Measurements from ENCODE around the gene CHRNA3. TPM values are rescaled to one million over a fixed set of nuclear protein-coding genes. Genes with fewer than 3 reads are reported as not detected.

The CHRNA3 gene
- total RNA-seq (22.0 TPM), polyA plus RNA-seq (48.3 TPM)
- long read RNA-seq, donor 1, partial matches to known transcripts: 0 of 1 reads
- long read RNA-seq, donor 1, other reads (novel, unspliced or antisense): 0 of 1 reads
- long read RNA-seq, donor 2: 0 reads
- long read RNA-seq, donor 3, transcript CHRNA3-201 (6 exons, 3,202 nt): major isoform, 13 of 21 reads
- long read RNA-seq, donor 3, partial matches to known transcripts: 7 of 21 reads
- long read RNA-seq, donor 3, other reads (novel, unspliced or antisense): 0 of 21 reads
- long read RNA-seq, donor 4, partial matches to known transcripts: 0 of 2 reads
- long read RNA-seq, donor 4, other reads (novel, unspliced or antisense): 0 of 2 reads
- long read RNA-seq, donor 5, partial matches to known transcripts: 6 of 10 reads
- long read RNA-seq, donor 5, other reads (novel, unspliced or antisense): 0 of 10 reads
- long read RNA-seq, donor 6, transcript CHRNA3-201 (6 exons, 3,202 nt): major isoform, 5 of 6 reads
- long read RNA-seq, donor 6, partial matches to known transcripts: 0 of 6 reads
- long read RNA-seq, donor 6, other reads (novel, unspliced or antisense): 0 of 6 reads
- long read RNA-seq, donor 7, transcript CHRNA3-201 (6 exons, 3,202 nt): major isoform, 13 of 13 reads
- long read RNA-seq, donor 7, partial matches to known transcripts: 0 of 13 reads
- long read RNA-seq, donor 7, other reads (novel, unspliced or antisense): 0 of 13 reads
- long read RNA-seq, donor 8, partial matches to known transcripts: 0 of 4 reads
- long read RNA-seq, donor 8, other reads (novel, unspliced or antisense): 0 of 4 reads
- long read RNA-seq, donor 9, transcript CHRNA3-201 (6 exons, 3,202 nt): major isoform, 7 of 7 reads
- long read RNA-seq, donor 9, partial matches to known transcripts: 0 of 7 reads
- long read RNA-seq, donor 9, other reads (novel, unspliced or antisense): 0 of 7 reads
- long read RNA-seq, donor 10, transcript CHRNA3-201 (6 exons, 3,202 nt): major isoform, 7 of 10 reads
- long read RNA-seq, donor 10, partial matches to known transcripts: 0 of 10 reads
- long read RNA-seq, donor 10, other reads (novel, unspliced or antisense): 0 of 10 reads

DNA sequence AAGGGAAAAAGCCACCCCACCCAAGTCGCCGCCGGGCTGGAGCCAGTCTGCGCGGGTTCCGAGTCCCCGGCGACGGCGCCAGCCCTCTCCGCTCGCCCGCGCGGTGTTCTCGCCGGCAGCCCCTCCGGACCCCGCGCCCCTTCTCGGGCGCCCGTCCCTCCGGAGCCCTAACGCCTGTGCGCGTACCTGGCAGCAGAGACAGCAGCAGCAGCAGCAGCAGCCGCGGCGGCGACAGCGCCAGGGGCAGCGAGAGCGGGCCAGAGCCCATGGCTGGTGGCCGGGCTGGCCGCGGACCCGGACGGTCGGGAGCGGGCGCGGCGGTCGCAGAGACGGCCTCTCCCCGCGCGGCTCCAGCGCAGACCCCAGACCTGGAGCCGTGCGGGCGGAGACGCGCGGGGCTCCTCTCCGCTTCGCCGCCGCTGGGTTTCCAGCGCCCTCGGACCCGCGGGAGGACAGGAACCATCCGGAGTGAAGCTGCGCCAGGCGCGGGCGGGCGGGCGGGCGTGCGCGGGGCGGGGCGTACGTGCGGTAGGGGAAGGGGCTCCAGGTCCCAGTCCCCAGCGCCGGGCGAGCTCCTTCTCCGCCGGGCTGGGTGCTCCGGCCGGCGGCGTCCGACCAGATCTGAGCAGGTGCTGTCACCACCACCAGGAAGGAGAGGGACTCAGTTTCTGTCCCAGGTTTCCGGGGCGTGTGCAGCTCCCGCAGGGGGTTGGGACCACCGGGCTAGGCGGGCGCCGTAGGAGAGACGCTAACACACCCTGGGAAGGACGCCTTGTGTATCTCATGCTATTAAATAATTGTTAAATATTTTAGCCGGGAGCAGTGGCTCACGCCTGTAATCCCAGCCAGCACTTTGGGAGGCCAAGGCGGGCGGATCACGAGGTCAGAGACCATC lies at the start of gene CHRNA3:
Gene CHRNA3 (minus strand): TSS at position 470 of the 895 bp plus-strand sequence. CDS start 202 bp downstream, at position 268.
- H3K9me3 ChIP-seq (ENCODE audit: control insufficient read depth in 2 of 2, insufficient read depth in 1 of 2, low read length in 1 of 2): peaks cover 0 to 4% of the 10 kb centered on the region in 2 donors
- H3K27me3 ChIP-seq (ENCODE audit: control insufficient read depth in 2 of 2, insufficient read depth in 1 of 2, low read length in 1 of 2): peaks cover 0 to 32% of the 10 kb centered on the region in 2 donors
- peak in 3 of 9 donors; percentile 43 to 67 (median 47) for DNase-seq (ENCODE audit: low read depth in 6 of 9, low spot score in 9 of 9)
- H3K4me1 ChIP-seq (ENCODE audit: control insufficient read depth in 2 of 2, insufficient read depth in 2 of 2, low read length in 2 of 2): peaks cover 43 to 69% of the 10 kb centered on the region in 2 donors
- H3K27ac ChIP-seq (ENCODE audit: low read depth in 1 of 2, low read length in 1 of 2): peak within 1 kb of the TSS; percentile 80 to 92
- peaks cover 23 to 24% of the 10 kb centered on the region in 2 donors for H3K36me3 ChIP-seq (ENCODE audit: control insufficient read depth in 2 of 2, insufficient read depth in 2 of 2, low read length in 1 of 2)
- peak within 1 kb of the TSS; percentile 81 to 87 for H3K4me3 ChIP-seq (ENCODE audit: low read length in 2 of 2)
- 3% methylated on average over 102 of the region's 102 CpGs for WGBS

DNA sequence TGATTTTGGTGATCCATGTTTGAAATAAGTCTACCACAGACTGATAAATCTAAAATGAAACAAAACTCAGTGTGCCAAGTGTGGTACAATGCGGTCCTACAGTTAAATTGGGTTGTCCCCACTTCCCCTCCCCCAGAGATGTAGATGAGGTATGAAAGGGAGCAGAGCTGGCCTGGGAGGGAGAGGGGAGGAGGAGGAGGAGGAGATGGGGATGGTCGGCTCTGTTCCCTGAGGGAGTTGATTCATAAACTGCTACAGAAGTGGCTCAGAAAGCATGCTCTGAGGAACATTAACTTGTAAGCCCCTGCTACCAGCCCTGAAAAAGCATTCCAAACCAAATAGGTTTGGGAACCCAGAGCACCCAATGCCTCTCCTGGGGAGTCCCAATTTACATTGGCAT lies 48.2 kb upstream of the CHRNA3 start:
- Histone ChIP-seq H3K36me3 (ENCODE audit: control insufficient read depth in 2 of 2, insufficient read depth in 2 of 2, low read length in 1 of 2) (no peaks in the 10 kb centered on the region), H3K4me3 (ENCODE audit: low read length in 2 of 2) (no peak overlapping the region)
- 96% methylated on average over 2 of the region's 2 CpGs for WGBS

DNA sequence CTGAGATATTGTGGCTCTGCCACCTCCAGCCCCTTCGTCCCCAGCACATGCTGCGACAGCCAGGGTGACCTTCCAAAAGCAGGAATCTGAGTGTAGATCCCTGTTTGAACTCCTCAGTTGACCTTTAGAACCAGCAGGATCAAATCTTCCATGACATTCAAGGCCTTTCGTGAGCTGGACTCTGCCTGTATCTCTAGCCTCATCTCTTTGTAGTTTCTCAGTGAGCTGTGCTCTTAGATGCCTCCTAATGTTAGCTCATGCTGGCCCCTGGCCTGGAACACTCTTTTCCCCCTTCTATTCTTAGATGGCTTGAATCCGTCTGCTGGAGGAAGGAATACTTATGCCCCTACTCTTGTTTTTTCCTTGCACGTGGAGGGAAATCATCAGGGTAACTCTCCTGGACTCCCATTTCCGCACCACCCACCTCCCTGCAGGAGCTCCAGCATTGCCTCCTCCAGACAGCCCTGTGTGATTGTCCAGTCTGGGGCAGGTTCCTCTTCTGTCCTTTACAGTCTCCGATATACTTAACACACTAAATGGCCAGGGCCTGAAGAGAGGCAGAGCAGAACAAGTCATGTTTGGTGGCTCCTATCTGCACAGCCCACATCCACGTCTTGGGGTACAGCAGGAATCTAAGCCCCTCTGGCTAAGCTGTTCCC lies 46.9 kb upstream of the CHRNA3 start:
- H3K4me3 ChIP-seq (ENCODE audit: low read length in 2 of 2): no peak overlapping the region
- no peaks in the 10 kb centered on the region for H3K36me3 ChIP-seq (ENCODE audit: control insufficient read depth in 2 of 2, insufficient read depth in 2 of 2, low read length in 1 of 2)
- no peaks in the 10 kb centered on the region for H3K27me3 ChIP-seq (ENCODE audit: control insufficient read depth in 2 of 2, insufficient read depth in 1 of 2, low read length in 1 of 2)
- no peak overlapping the region for H3K27ac ChIP-seq (ENCODE audit: low read depth in 1 of 2, low read length in 1 of 2)
- no peak for DNase-seq (ENCODE audit: low read depth in 6 of 9, low spot score in 9 of 9)
- 98% methylated on average over 8 of the region's 8 CpGs for WGBS
- no peaks in the 10 kb centered on the region for H3K4me1 ChIP-seq (ENCODE audit: control insufficient read depth in 2 of 2, insufficient read depth in 2 of 2, low read length in 2 of 2)
- no peaks in the 10 kb centered on the region for H3K9me3 ChIP-seq (ENCODE audit: control insufficient read depth in 2 of 2, insufficient read depth in 1 of 2, low read length in 1 of 2)

More for the DNA sequence above, 48.2 kb upstream of the CHRNA3 start:
- Histone ChIP-seq H3K27me3 (ENCODE audit: control insufficient read depth in 2 of 2, insufficient read depth in 1 of 2, low read length in 1 of 2) (no peaks in the 10 kb centered on the region), H3K27ac (ENCODE audit: low read depth in 1 of 2, low read length in 1 of 2) (no peak overlapping the region), H3K9me3 (ENCODE audit: control insufficient read depth in 2 of 2, insufficient read depth in 1 of 2, low read length in 1 of 2) (peaks cover 0 to 6% of the 10 kb centered on the region in 2 donors), H3K4me1 (ENCODE audit: control insufficient read depth in 2 of 2, insufficient read depth in 2 of 2, low read length in 2 of 2) (no peaks in the 10 kb centered on the region)
- no peak for DNase-seq (ENCODE audit: low read depth in 6 of 9, low spot score in 9 of 9)

DNA sequence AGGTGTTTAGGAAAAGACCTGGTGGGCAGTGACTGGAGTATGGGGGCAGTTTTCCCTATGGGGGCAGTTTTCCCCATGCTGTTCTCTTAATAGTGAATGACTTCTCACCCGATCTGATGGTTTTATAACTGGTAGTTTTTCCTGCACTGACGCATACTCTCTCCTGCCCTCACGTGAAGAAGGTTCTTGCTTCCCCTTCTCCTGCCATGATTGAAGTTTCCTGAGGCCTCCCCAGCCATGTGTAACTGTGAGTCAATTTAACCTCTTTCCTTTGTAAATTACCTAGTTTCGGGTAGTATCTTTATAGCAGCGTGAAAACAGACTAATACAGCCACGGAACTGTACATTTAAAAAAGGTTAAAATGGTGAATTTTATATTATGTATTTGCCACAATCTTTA lies 45.2 kb upstream of the CHRNA3 start:
- 97% methylated on average over 6 of the region's 6 CpGs for WGBS
- Histone ChIP-seq H3K4me1 (ENCODE audit: control insufficient read depth in 2 of 2, insufficient read depth in 2 of 2, low read length in 2 of 2) (peaks cover 0 to 2% of the 10 kb centered on the region in 2 donors), H3K27ac (ENCODE audit: low read depth in 1 of 2, low read length in 1 of 2) (no peak overlapping the region), H3K4me3 (ENCODE audit: low read length in 2 of 2) (no peak overlapping the region), H3K36me3 (ENCODE audit: control insufficient read depth in 2 of 2, insufficient read depth in 2 of 2, low read length in 1 of 2) (no peaks in the 10 kb centered on the region), H3K27me3 (ENCODE audit: control insufficient read depth in 2 of 2, insufficient read depth in 1 of 2, low read length in 1 of 2) (no peaks in the 10 kb centered on the region), H3K9me3 (ENCODE audit: control insufficient read depth in 2 of 2, insufficient read depth in 1 of 2, low read length in 1 of 2) (no peaks in the 10 kb centered on the region)
- no peak for DNase-seq (ENCODE audit: low read depth in 6 of 9, low spot score in 9 of 9)

DNA sequence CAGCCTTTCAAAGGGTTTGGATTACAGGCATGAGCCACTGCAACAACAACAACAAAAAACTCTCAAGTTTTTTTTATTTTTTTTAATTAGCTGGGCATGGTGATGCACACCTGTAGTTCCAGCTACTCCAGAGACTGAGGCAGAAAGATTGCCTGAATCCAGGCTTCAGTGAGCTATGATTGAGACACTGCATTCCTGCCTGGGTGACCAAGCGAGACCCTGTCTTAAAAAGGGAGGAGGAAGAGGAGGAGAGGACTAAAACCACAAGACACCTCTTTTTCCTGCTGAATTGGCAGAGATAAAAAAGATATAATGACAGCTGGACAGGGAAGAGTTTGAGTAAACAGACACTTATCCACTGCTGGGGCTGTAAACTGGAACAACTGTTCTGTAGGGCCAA lies 42.9 kb upstream of the CHRNA3 start:
- DNase-seq (ENCODE audit: low read depth in 6 of 9, low spot score in 9 of 9): no peak
- no peaks in the 10 kb centered on the region for H3K36me3 ChIP-seq (ENCODE audit: control insufficient read depth in 2 of 2, insufficient read depth in 2 of 2, low read length in 1 of 2)
- no peaks in the 10 kb centered on the region for H3K9me3 ChIP-seq (ENCODE audit: control insufficient read depth in 2 of 2, insufficient read depth in 1 of 2, low read length in 1 of 2)
- 74% methylated on average over 1 of the region's 1 CpG for WGBS
- H3K4me3 ChIP-seq (ENCODE audit: low read length in 2 of 2): no peak overlapping the region
- peaks cover 0 to 2% of the 10 kb centered on the region in 2 donors for H3K4me1 ChIP-seq (ENCODE audit: control insufficient read depth in 2 of 2, insufficient read depth in 2 of 2, low read length in 2 of 2)
- no peak overlapping the region for H3K27ac ChIP-seq (ENCODE audit: low read depth in 1 of 2, low read length in 1 of 2)
- H3K27me3 ChIP-seq (ENCODE audit: control insufficient read depth in 2 of 2, insufficient read depth in 1 of 2, low read length in 1 of 2): no peaks in the 10 kb centered on the region

DNA sequence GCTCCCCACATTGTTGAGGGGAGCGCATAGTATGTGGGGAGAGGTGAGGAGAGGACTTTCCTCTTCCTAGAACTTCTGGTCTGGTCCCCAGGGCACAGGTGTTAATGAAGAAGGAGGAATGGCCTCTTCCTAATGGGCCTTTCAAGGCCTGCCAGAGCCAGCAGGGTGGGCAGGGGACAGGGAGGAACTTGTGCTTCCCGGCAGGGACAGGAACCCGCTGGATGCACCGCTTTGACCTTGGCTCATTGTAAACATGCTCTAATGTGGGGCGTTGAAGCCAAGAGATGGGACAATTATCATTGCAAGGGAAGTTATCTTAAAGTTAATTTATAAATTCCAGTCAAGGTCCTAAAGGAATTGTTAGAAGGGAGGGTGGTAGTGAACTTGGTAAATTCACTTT lies 41.2 kb upstream of the CHRNA3 start:
- no peak overlapping the region for H3K27ac ChIP-seq (ENCODE audit: low read depth in 1 of 2, low read length in 1 of 2)
- DNase-seq (ENCODE audit: low read depth in 6 of 9, low spot score in 9 of 9): no peak
- 96% methylated on average over 5 of the region's 5 CpGs for WGBS
- H3K4me1 ChIP-seq (ENCODE audit: control insufficient read depth in 2 of 2, insufficient read depth in 2 of 2, low read length in 2 of 2): peaks cover 0 to 4% of the 10 kb centered on the region in 2 donors
- H3K9me3 ChIP-seq (ENCODE audit: control insufficient read depth in 2 of 2, insufficient read depth in 1 of 2, low read length in 1 of 2): no peaks in the 10 kb centered on the region
- H3K27me3 ChIP-seq (ENCODE audit: control insufficient read depth in 2 of 2, insufficient read depth in 1 of 2, low read length in 1 of 2): no peaks in the 10 kb centered on the region
- H3K4me3 ChIP-seq (ENCODE audit: low read length in 2 of 2): no peak overlapping the region
- H3K36me3 ChIP-seq (ENCODE audit: control insufficient read depth in 2 of 2, insufficient read depth in 2 of 2, low read length in 1 of 2): no peaks in the 10 kb centered on the region

DNA sequence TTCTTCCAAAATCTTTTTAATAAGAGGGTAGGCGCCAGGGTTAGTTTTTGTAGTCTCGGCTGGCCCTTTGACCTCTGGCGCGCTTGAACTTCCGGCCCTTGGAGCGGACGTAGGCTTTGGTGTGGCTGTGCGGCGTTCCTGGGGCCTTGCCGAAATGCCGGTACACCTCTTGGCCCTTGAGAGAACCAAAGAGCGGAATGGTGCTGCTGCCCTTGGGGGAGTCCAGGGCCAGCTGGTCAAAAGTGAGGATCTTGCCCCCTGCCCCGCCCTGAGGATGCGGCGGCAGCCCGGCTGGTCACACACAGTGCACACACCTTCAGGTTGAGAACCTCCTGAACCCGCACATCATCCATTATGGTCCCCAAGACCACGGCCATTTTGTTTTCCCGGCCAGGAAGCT lies 40.2 kb upstream of the CHRNA3 start:
- Histone ChIP-seq H3K36me3 (ENCODE audit: control insufficient read depth in 2 of 2, insufficient read depth in 2 of 2, low read length in 1 of 2) (no peaks in the 10 kb centered on the region), H3K4me3 (ENCODE audit: low read length in 2 of 2) (no peak overlapping the region), H3K27me3 (ENCODE audit: control insufficient read depth in 2 of 2, insufficient read depth in 1 of 2, low read length in 1 of 2) (no peaks in the 10 kb centered on the region), H3K27ac (ENCODE audit: low read depth in 1 of 2, low read length in 1 of 2) (no peak overlapping the region), H3K9me3 (ENCODE audit: control insufficient read depth in 2 of 2, insufficient read depth in 1 of 2, low read length in 1 of 2) (no peaks in the 10 kb centered on the region), H3K4me1 (ENCODE audit: control insufficient read depth in 2 of 2, insufficient read depth in 2 of 2, low read length in 2 of 2) (peaks cover 0 to 4% of the 10 kb centered on the region in 2 donors)
- over 99% methylated on average over 19 of the region's 19 CpGs for WGBS
- DNase-seq (ENCODE audit: low read depth in 6 of 9, low spot score in 9 of 9): no peak

DNA sequence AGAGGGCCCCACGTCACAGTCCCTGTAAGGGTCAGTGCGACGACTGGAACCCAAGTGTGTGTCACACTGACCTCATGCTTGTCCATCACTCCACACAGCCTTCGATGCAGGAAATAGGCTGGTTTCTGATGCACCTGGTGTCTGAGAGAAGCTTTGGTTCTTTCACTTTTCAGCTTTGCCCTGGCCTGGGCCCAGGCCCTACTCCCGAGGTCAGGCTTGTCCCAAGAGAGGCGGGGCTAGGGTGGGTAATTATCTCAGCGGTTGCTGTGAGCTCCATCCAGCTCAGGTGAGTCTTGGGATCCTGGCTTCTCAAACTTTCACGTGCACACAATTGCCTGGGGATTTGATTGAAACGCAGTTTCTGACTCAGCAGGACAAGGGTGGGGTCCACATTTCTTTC lies 39.8 kb upstream of the CHRNA3 start:
- H3K27me3 ChIP-seq (ENCODE audit: control insufficient read depth in 2 of 2, insufficient read depth in 1 of 2, low read length in 1 of 2): no peaks in the 10 kb centered on the region
- no peaks in the 10 kb centered on the region for H3K36me3 ChIP-seq (ENCODE audit: control insufficient read depth in 2 of 2, insufficient read depth in 2 of 2, low read length in 1 of 2)
- DNase-seq (ENCODE audit: low read depth in 6 of 9, low spot score in 9 of 9): no peak
- H3K4me3 ChIP-seq (ENCODE audit: low read length in 2 of 2): no peak overlapping the region
- peaks cover 0 to 4% of the 10 kb centered on the region in 2 donors for H3K4me1 ChIP-seq (ENCODE audit: control insufficient read depth in 2 of 2, insufficient read depth in 2 of 2, low read length in 2 of 2)
- no peaks in the 10 kb centered on the region for H3K9me3 ChIP-seq (ENCODE audit: control insufficient read depth in 2 of 2, insufficient read depth in 1 of 2, low read length in 1 of 2)
- 84% methylated on average over 9 of the region's 9 CpGs for WGBS
- H3K27ac ChIP-seq (ENCODE audit: low read depth in 1 of 2, low read length in 1 of 2): no peak overlapping the region

All from thymus (tissue), 14 donors.